Activated naive CD4-positive, alpha-beta T cell treated with Interleukin-2 at 50 U/mL for 16 hours (primary cell): ENCODE data around the gene TSPAN5.

Experiments
- DNase-seq: peaks from one replicate; pipeline ENCODE4 v3.0.0-alpha.2; 2020

The TSPAN5 gene

GRCh38 chr4:98615991-98616390 is 42.4 kb downstream of the TSPAN5 start:
- DNase-seq = no peak

- DNase-seq = no peak
Observed at GRCh38 chr4:98614662-98615061, 43.7 kb downstream of the TSPAN5 start.

- DNase-seq = no peak
Observed at GRCh38 chr4:98614094-98614493, 44.3 kb downstream of the TSPAN5 start.

GRCh38 chr4:98613453-98614075 is 44.8 kb downstream of the TSPAN5 start:
- DNase-seq = no peak

GRCh38 chr4:98612318-98613250 is 45.8 kb downstream of the TSPAN5 start:
- no peak for DNase-seq

- DNase-seq = no peak
Observed at GRCh38 chr4:98611677-98612317, 46.6 kb downstream of the TSPAN5 start.

- no peak for DNase-seq
Observed at GRCh38 chr4:98610926-98611676, 47.3 kb downstream of the TSPAN5 start.

- DNase-seq = no peak
Observed at GRCh38 chr4:98610431-98610830, 48.0 kb downstream of the TSPAN5 start.

GRCh38 chr4:98609934-98610333 is 48.5 kb downstream of the TSPAN5 start:
- DNase-seq = no peak

- no peak for DNase-seq
Observed at GRCh38 chr4:98608356-98608755, 50.1 kb downstream of the TSPAN5 start.

GRCh38 chr4:98606894-98607293 is 51.5 kb downstream of the TSPAN5 start:
- DNase-seq = no peak

GRCh38 chr4:98605216-98605615 is 53.2 kb downstream of the TSPAN5 start:
- DNase-seq = no peak

- DNase-seq = no peak
Observed at GRCh38 chr4:98604723-98605122, 53.7 kb downstream of the TSPAN5 start.

GRCh38 chr4:98603683-98604521 is 54.5 kb downstream of the TSPAN5 start:
- peak; percentile 23 for DNase-seq

- DNase-seq = no peak
Observed at GRCh38 chr4:98602270-98602669, 56.1 kb downstream of the TSPAN5 start.

GRCh38 chr4:98601708-98602107 is 56.7 kb downstream of the TSPAN5 start:
- DNase-seq = peak; percentile 30

GRCh38 chr4:98599617-98600205 is 58.7 kb downstream of the TSPAN5 start:
- DNase-seq = no peak

GRCh38 chr4:98586962-98587354 is 71.5 kb downstream of the TSPAN5 start:
- DNase-seq = no peak

- DNase-seq = no peak
Observed at GRCh38 chr4:98586291-98586961, 72.0 kb downstream of the TSPAN5 start.

- DNase-seq = no peak
Observed at GRCh38 chr4:98585596-98585995, 72.8 kb downstream of the TSPAN5 start.

- no peak for DNase-seq
Observed at GRCh38 chr4:98584265-98584664, 74.1 kb downstream of the TSPAN5 start.
